ENCODE data around the gene SLC16A6.

- no peak for TF ChIP-seq TAF1 (IDR thresholded peaks at IDR 0.05; ENCODE audit: borderline replicate concordance, low read depth, low read length)
- no peak for TF ChIP-seq POLR2AphosphoS5 (IDR thresholded peaks at IDR 0.05; ENCODE audit: low read depth, low read length)
- TF ChIP-seq POLR2A (IDR thresholded peaks at IDR 0.05; ENCODE audit: low read depth, low read length) = no peak
Measured at GRCh38 chr17:68325961-68326360, 35.0 kb upstream of the SLC16A6 start.

Data from GM12892 (cell line).